Vagina (tissue), 2 donors: ENCODE data around the gene LRCH1. TPM values are rescaled to one million over a fixed set of nuclear protein-coding genes. Genes with fewer than 3 reads are reported as not detected.

Source experiments
- DNase-seq, 2 donors: peaks; one replicate each; pipeline ENCODE4 v3.0.0-alpha.2; 2017; ENCODE audit errors: extremely low spot score in 2 of 2
- H3K27ac ChIP-seq: fragments of 200-600 bp; sonication (generic); one replicate; pipeline ENCODE4 v1.5.1; 2019
- H3K27me3 ChIP-seq: fragments of 200-600 bp; sonication (generic); one replicate; pipeline ENCODE4 v1.5.1; 2019
- H3K36me3 ChIP-seq, 2 donors: fragments of 200-600 bp; sonication (generic); one replicate each; pipeline ENCODE4 v1.5.1; 2017 to 2019
- H3K4me1 ChIP-seq: fragments of 200-600 bp; sonication (generic); one replicate; pipeline ENCODE4 v1.5.1; 2019
- H3K4me3 ChIP-seq, 2 donors: fragments of 200-600 bp; sonication (generic); 1 replicate in 1 of 2; 2 replicates in 1 of 2; pipeline ENCODE4 v1.5.1; 2016 to 2019
- H3K9me3 ChIP-seq: fragments of 200-600 bp; sonication (generic); one replicate; pipeline ENCODE4 v1.5.1; 2019
- CTCF ChIP-seq, 3 experiments: fragments of 450-650 bp in 2 of 3; fragments of 200-600 bp in 1 of 3; sonication (generic) in 1 of 3; IDR thresholded peaks; one replicate each; pipeline ENCODE4 v1.5.1; 2017 to 2019; ENCODE audit warnings: antibody characterized with exemption in 3 of 3, mild to moderate bottlenecking in 2 of 3, moderate library complexity in 2 of 3
- POLR2A ChIP-seq, 2 donors: fragments of 450-650 bp; IDR thresholded peaks; one replicate each; pipeline ENCODE4 v1.6.1; 2017; ENCODE audit warnings: antibody characterized with exemption in 2 of 2, mild to moderate bottlenecking in 2 of 2, moderate library complexity in 2 of 2
- POLR2AphosphoS5 ChIP-seq, 2 donors: sonication (generic); formaldehyde crosslinking; IDR thresholded peaks; one replicate each; pipeline ENCODE4 v1.9.0; 2017; ENCODE audit warnings: antibody characterized with exemption in 2 of 2, mild to moderate bottlenecking in 2 of 2, low read depth in 1 of 2; ENCODE audit not compliant: insufficient read depth in 1 of 2
- intact Hi-C: fragments of 100-400 bp; cut with DNase I; formaldehyde crosslinking; loops from one replicate; pipeline ENCODE4 v1.15.1; 2023
- total RNA-seq: library from RNA; depleted of rRNA; stranded (reverse); fragments of >200 nt; gene quantifications from one replicate; pipeline ENCODE4 v1.2.3, GENCODE V29; 2016

The LRCH1 gene
- total RNA-seq, 1 donor from 2014 or later = 21.4 TPM

- no peaks in the 10 kb centered on the region for H3K9me3 ChIP-seq
- H3K4me3 ChIP-seq = no peak overlapping the region
- no peak overlapping the region for H3K27ac ChIP-seq
- peaks cover 21% of the 10 kb centered on the region for H3K4me1 ChIP-seq
- H3K27me3 ChIP-seq = no peaks in the 10 kb centered on the region
- H3K36me3 ChIP-seq = peaks cover 0 to 5% of the 10 kb centered on the region in 2 donors
- DNase-seq = no peak
- intact Hi-C loops = no loop called here
- no peak for TF ChIP-seq POLR2A (IDR thresholded peaks at IDR 0.05)
- no peak for TF ChIP-seq POLR2AphosphoS5 (IDR thresholded peaks at IDR 0.05; ENCODE audit: insufficient read depth in 1 of 2, low read depth in 1 of 2)
- no peak for TF ChIP-seq CTCF (IDR thresholded peaks at IDR 0.05)
These were observed 129.7 kb downstream of the LRCH1 start for GRCh38 chr13:46682707-46683106.

- peaks cover 20% of the 10 kb centered on the region for H3K4me1 ChIP-seq
- no peak overlapping the region for H3K27ac ChIP-seq
- TF ChIP-seq POLR2AphosphoS5 (IDR thresholded peaks at IDR 0.05; ENCODE audit: insufficient read depth in 1 of 2, low read depth in 1 of 2) (no peak), CTCF (IDR thresholded peaks at IDR 0.05) (no peak), POLR2A (IDR thresholded peaks at IDR 0.05) (no peak)
- no peaks in the 10 kb centered on the region for H3K27me3 ChIP-seq
- H3K9me3 ChIP-seq = no peaks in the 10 kb centered on the region
- H3K4me3 ChIP-seq = no peak overlapping the region
- intact Hi-C loops = no loop called here
- peaks cover 0 to 5% of the 10 kb centered on the region in 2 donors for H3K36me3 ChIP-seq
- no peak for DNase-seq
These were observed 130.8 kb downstream of the LRCH1 start for GRCh38 chr13:46683676-46684260.

- intact Hi-C loops = no loop called here
- Histone ChIP-seq H3K27me3 (no peaks in the 10 kb centered on the region), H3K27ac (peak overlapping the region; percentile 7), H3K4me3 (no peak overlapping the region), H3K4me1 (peaks cover 13% of the 10 kb centered on the region), H3K36me3 (peaks cover 0 to 5% of the 10 kb centered on the region in 2 donors), H3K9me3 (no peaks in the 10 kb centered on the region)
- no peak for TF ChIP-seq POLR2A (IDR thresholded peaks at IDR 0.05)
- TF ChIP-seq POLR2AphosphoS5 (IDR thresholded peaks at IDR 0.05; ENCODE audit: insufficient read depth in 1 of 2, low read depth in 1 of 2) = no peak
- TF ChIP-seq CTCF (IDR thresholded peaks at IDR 0.05) = no peak
- no peak for DNase-seq
These were observed 131.5 kb downstream of the LRCH1 start for GRCh38 chr13:46684287-46685001.

GRCh38 chr13:46685006-46685730 lies 132.2 kb downstream of the LRCH1 start:
- H3K27me3 ChIP-seq = no peaks in the 10 kb centered on the region
- peaks cover 8% of the 10 kb centered on the region for H3K4me1 ChIP-seq
- H3K27ac ChIP-seq = no peak overlapping the region
- TF ChIP-seq CTCF (IDR thresholded peaks at IDR 0.05) (no peak), POLR2AphosphoS5 (IDR thresholded peaks at IDR 0.05; ENCODE audit: insufficient read depth in 1 of 2, low read depth in 1 of 2) (no peak), POLR2A (IDR thresholded peaks at IDR 0.05) (no peak)
- no peak overlapping the region for H3K4me3 ChIP-seq
- intact Hi-C loops = no loop called here
- H3K9me3 ChIP-seq = no peaks in the 10 kb centered on the region
- no peak for DNase-seq
- peaks cover 0 to 5% of the 10 kb centered on the region in 2 donors for H3K36me3 ChIP-seq
